Calu3 (cell line): ENCODE measurements around the gene CCDC148. TPM values are rescaled to one million over a fixed set of nuclear protein-coding genes. Genes with fewer than 3 reads are reported as not detected.
"Not testable (repeated sequence)": the region's sequence is repeated elsewhere in the genome, so short reads cannot be mapped to it uniquely, and the experiment has no call there.

ENCODE experiments used
- BruUV-seq: library from RNA; stranded (reverse); fragments of 400-500 nt; replicated peaks from 2 replicates; lab custom pipeline; 2021; lab: Mats Ljungman, UMichigan
- CTCF ChIA-PET: fragments of 300-600 bp; sonication (Branson Sonifier 250); formaldehyde crosslinking; loops from one replicate; lab custom pipeline; 2022; ENCODE audit warnings: antibody characterized with exemption; lab: Charles Lee
- DNase-seq: peaks from one replicate; pipeline ENCODE4 v3.0.0; 2022
- H3K27ac Mint-ChIP-seq: one replicate; pipeline ENCODE4 v1.8.0; 2022; ENCODE audit warnings: mixed read lengths; ENCODE audit not compliant: unreplicated experiment
- H3K27me3 Mint-ChIP-seq: one replicate; pipeline ENCODE4 v1.8.0; 2022; ENCODE audit warnings: mixed read lengths; ENCODE audit not compliant: unreplicated experiment
- H3K36me3 Mint-ChIP-seq: one replicate; pipeline ENCODE4 v1.8.0; 2022; ENCODE audit warnings: mild to moderate bottlenecking, moderate library complexity, mixed read lengths; ENCODE audit not compliant: insufficient read depth, unreplicated experiment
- H3K4me1 Mint-ChIP-seq: one replicate; pipeline ENCODE4 v1.8.0; 2022; ENCODE audit warnings: mild to moderate bottlenecking, low read depth, mixed read lengths; ENCODE audit not compliant: unreplicated experiment
- H3K4me3 Mint-ChIP-seq: one replicate; pipeline ENCODE4 v1.8.0; 2022; ENCODE audit warnings: mild to moderate bottlenecking, low read depth, moderate library complexity, mixed read lengths; ENCODE audit not compliant: unreplicated experiment
- H3K9me3 Mint-ChIP-seq: one replicate; pipeline ENCODE4 v1.8.0; 2022; ENCODE audit warnings: low read depth, mixed read lengths; ENCODE audit not compliant: unreplicated experiment
- CTCF ChIP-seq: fragments of 200-600 bp; IDR thresholded peaks from one replicate; pipeline ENCODE4 v1.8.0; 2022; ENCODE audit warnings: antibody characterized with exemption; ENCODE audit not compliant: unreplicated experiment
- intact Hi-C: fragments of 100-400 bp; cut with micrococcal nuclease; formaldehyde crosslinking; loops from one replicate; pipeline ENCODE4 v1.10.0; 2022; ENCODE audit not compliant: unreplicated experiment
- total RNA-seq: library from RNA; stranded (reverse); gene quantifications from 2 replicates; pipeline ENCODE4 v1.2.3, GENCODE V29; 2022

CCDC148 gene
- total RNA-seq, 1 experiment from 2014 or later = 5.1 TPM

DNA sequence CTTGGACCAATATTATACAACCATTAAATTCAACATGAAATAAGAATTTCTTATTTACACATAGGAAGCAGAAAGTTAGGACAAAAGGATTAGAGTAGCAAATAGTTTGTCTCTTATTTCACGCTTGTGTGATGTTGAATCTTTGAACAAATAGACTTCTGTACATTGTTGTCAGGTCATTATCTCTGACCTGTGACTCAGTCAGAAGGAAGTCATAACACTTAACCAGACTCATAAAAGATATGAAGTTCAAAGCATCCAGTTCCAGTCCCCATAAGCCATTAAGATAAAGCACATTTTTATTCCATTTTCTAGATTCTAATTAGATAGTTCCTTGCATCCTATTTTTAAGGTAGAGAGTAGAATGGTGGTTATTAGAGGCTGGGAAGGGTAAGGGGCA is 224.1 kb downstream of the CCDC148 start:
- intact Hi-C loops = no loop called here
- no TSS peak for BruUV-seq
- CTCF ChIA-PET = no interaction called here
- no peaks in the 10 kb centered on the region for H3K36me3 Mint-ChIP-seq
- H3K27ac Mint-ChIP-seq = no peak overlapping the region
- H3K9me3 Mint-ChIP-seq = no peaks in the 10 kb centered on the region
- no peak overlapping the region for H3K4me3 Mint-ChIP-seq
- no peak for DNase-seq
- no peaks in the 10 kb centered on the region for H3K4me1 Mint-ChIP-seq
- H3K27me3 Mint-ChIP-seq = no peaks in the 10 kb centered on the region
- no peak for TF ChIP-seq CTCF

DNA sequence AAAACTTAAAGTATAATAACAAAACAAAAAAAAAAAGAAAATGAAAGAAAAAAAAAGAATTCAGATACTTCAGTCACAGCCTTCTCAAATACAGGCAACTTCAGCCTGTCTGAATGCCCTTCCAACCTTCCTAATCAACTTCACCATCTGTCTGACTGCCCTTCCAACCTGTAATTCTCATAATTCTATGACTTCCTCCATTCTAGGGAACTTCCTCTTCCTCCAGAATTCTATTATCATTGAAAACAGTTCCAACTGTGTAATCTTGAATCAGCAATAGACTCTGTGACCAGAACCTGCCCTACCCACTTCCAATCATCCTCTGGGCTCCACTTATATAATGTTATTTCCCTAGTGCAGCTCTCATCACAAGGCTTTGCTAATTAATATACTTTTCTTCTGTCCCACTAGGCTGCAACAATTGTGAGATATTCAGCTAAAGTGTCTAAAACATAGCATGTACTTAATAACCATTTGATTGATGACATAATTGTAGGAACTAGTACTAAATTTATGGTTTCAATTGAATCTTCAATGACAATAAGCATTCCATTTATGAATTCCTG is 227.5 kb downstream of the CCDC148 start:
- CTCF ChIA-PET = no interaction called here
- Mint-ChIP-seq H3K27ac (no peak overlapping the region), H3K4me3 (no peak overlapping the region), H3K36me3 (no peaks in the 10 kb centered on the region), H3K4me1 (no peaks in the 10 kb centered on the region), H3K9me3 (no peaks in the 10 kb centered on the region), H3K27me3 (no peaks in the 10 kb centered on the region)
- DNase-seq = no peak
- intact Hi-C loops = no loop called here
- TF ChIP-seq CTCF = no peak
- BruUV-seq = no TSS peak

DNA sequence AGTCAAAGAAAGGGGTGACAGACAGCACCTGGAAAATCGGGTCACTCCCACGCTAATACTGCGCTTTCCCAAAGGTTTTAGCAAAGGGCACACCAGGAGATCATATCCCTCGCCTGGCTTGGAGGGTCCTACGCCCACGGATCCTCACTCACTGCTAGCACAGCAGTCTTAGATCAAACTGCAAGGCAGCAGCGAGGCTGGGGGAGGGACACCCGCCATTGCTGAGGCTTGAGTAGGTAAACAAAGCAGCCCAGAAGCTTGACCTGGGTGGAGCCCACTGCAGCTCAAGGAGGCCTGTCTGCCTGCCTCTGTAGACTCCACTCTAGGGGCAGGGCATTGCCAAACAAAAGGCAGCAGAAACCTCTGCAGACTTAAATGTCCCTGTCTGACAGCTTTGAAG is 233.5 kb downstream of the CCDC148 start:
- H3K4me1 Mint-ChIP-seq, CTCF ChIA-PET, H3K27ac Mint-ChIP-seq, H3K9me3 Mint-ChIP-seq, DNase-seq, H3K27me3 Mint-ChIP-seq, H3K4me3 Mint-ChIP-seq, H3K36me3 Mint-ChIP-seq, intact Hi-C loops, BruUV-seq: not testable (repeated sequence)

GRCh38 chr2:158221063-158222020 is 235.2 kb downstream of the CCDC148 start:
- Mint-ChIP-seq H3K27me3 (no peaks in the 10 kb centered on the region), H3K9me3 (peaks cover 3% of the 10 kb centered on the region), H3K4me3 (no peak overlapping the region), H3K4me1 (no peaks in the 10 kb centered on the region), H3K27ac (no peak overlapping the region), H3K36me3 (no peaks in the 10 kb centered on the region)
- DNase-seq = no peak
- intact Hi-C loops = no loop called here
- no TSS peak for BruUV-seq
- CTCF ChIA-PET = no interaction called here
- TF ChIP-seq CTCF = no peak
